ENCODE measurements around the gene USP33. TPM values are rescaled to one million over a fixed set of nuclear protein-coding genes. Genes with fewer than 3 reads are reported as not detected.

Gene USP33
- total RNA-seq, 1 experiment from 2014 or later = 52.9 TPM

- H3K4me1 Mint-ChIP-seq (ENCODE audit: low read depth, unreplicated experiment) = peaks cover 15% of the 10 kb centered on the region
- intact Hi-C loops (cut with micrococcal nuclease; ENCODE audit: unreplicated experiment) = no loop called here
- BruUV-seq (replicated peaks) = no TSS peak
- no peak for DNase-seq
- no peaks in the 10 kb centered on the region for H3K9me3 Mint-ChIP-seq (ENCODE audit: low read depth, unreplicated experiment)
- no peak overlapping the region for H3K27ac Mint-ChIP-seq (ENCODE audit: unreplicated experiment)
- H3K27me3 Mint-ChIP-seq (ENCODE audit: unreplicated experiment) = no peaks in the 10 kb centered on the region
- H3K36me3 Mint-ChIP-seq (ENCODE audit: insufficient read depth, unreplicated experiment) = no peaks in the 10 kb centered on the region
- CTCF ChIA-PET = no interaction called here
- TF ChIP-seq CTCF (IDR thresholded peaks at IDR 0.05; ENCODE audit: unreplicated experiment) = no peak
- no peak overlapping the region for H3K4me3 Mint-ChIP-seq (ENCODE audit: low read depth, unreplicated experiment)
Measured at GRCh38 chr1:77673716-77674355, 85.8 kb downstream of the USP33 start.

- Mint-ChIP-seq H3K27me3 (ENCODE audit: unreplicated experiment) (no peaks in the 10 kb centered on the region), H3K4me3 (ENCODE audit: low read depth, unreplicated experiment) (no peak overlapping the region), H3K9me3 (ENCODE audit: low read depth, unreplicated experiment) (no peaks in the 10 kb centered on the region), H3K36me3 (ENCODE audit: insufficient read depth, unreplicated experiment) (no peaks in the 10 kb centered on the region), H3K4me1 (ENCODE audit: low read depth, unreplicated experiment) (peaks cover 7% of the 10 kb centered on the region), H3K27ac (ENCODE audit: unreplicated experiment) (no peak overlapping the region)
- DNase-seq = no peak
- no peak for TF ChIP-seq CTCF (IDR thresholded peaks at IDR 0.05; ENCODE audit: unreplicated experiment)
- CTCF ChIA-PET = no interaction called here
- intact Hi-C loops (cut with micrococcal nuclease; ENCODE audit: unreplicated experiment) = no loop called here
- BruUV-seq (replicated peaks) = no TSS peak
Measured at GRCh38 chr1:77673030-77673429, 86.6 kb downstream of the USP33 start.

- Mint-ChIP-seq H3K9me3 (ENCODE audit: low read depth, unreplicated experiment) (no peaks in the 10 kb centered on the region), H3K36me3 (ENCODE audit: insufficient read depth, unreplicated experiment) (no peaks in the 10 kb centered on the region), H3K4me1 (ENCODE audit: low read depth, unreplicated experiment) (peaks cover 7% of the 10 kb centered on the region), H3K4me3 (ENCODE audit: low read depth, unreplicated experiment) (no peak overlapping the region), H3K27ac (ENCODE audit: unreplicated experiment) (no peak overlapping the region), H3K27me3 (ENCODE audit: unreplicated experiment) (no peaks in the 10 kb centered on the region)
- CTCF ChIA-PET = no interaction called here
- BruUV-seq (replicated peaks) = no TSS peak
- intact Hi-C loops (cut with micrococcal nuclease; ENCODE audit: unreplicated experiment) = no loop called here
- no peak for TF ChIP-seq CTCF (IDR thresholded peaks at IDR 0.05; ENCODE audit: unreplicated experiment)
- no peak for DNase-seq
Measured at GRCh38 chr1:77672374-77672773, 87.3 kb downstream of the USP33 start.

- Mint-ChIP-seq H3K36me3 (ENCODE audit: insufficient read depth, unreplicated experiment) (no peaks in the 10 kb centered on the region), H3K27me3 (ENCODE audit: unreplicated experiment) (no peaks in the 10 kb centered on the region), H3K27ac (ENCODE audit: unreplicated experiment) (no peak overlapping the region), H3K4me3 (ENCODE audit: low read depth, unreplicated experiment) (no peak overlapping the region), H3K4me1 (ENCODE audit: low read depth, unreplicated experiment) (peaks cover 7% of the 10 kb centered on the region), H3K9me3 (ENCODE audit: low read depth, unreplicated experiment) (no peaks in the 10 kb centered on the region)
- intact Hi-C loops (cut with micrococcal nuclease; ENCODE audit: unreplicated experiment) = no loop called here
- no peak for DNase-seq
- CTCF ChIA-PET = no interaction called here
- BruUV-seq (replicated peaks) = no TSS peak
- no peak for TF ChIP-seq CTCF (IDR thresholded peaks at IDR 0.05; ENCODE audit: unreplicated experiment)
Measured at GRCh38 chr1:77671836-77672235, 87.8 kb downstream of the USP33 start.
